WTC11 (cell line): ENCODE measurements around the gene SERTAD4. TPM values are rescaled to one million over a fixed set of nuclear protein-coding genes. Genes with fewer than 3 reads are reported as not detected.

Experiments used
- ATAC-seq: fragments of 200-7000 bp; cut with Tn5 transposase; 2 replicates; pipeline ENCODE4 v1.10.0; 2021; ENCODE audit warnings: mild to moderate bottlenecking, moderate library complexity
- CTCF ChIA-PET: fragments of 300-600 bp; sonication (Branson Sonifier 250); formaldehyde crosslinking; loops from one replicate; lab custom pipeline; 2021; ENCODE audit warnings: antibody characterized with exemption; lab: Charles Lee
- POLR2A ChIA-PET: fragments of 350-600 bp; sonication (Branson Sonifier 250); formaldehyde crosslinking; loops from one replicate; lab custom pipeline; 2021; ENCODE audit warnings: antibody characterized with exemption; lab: Charles Lee
- DNase-seq: peaks from one replicate; pipeline ENCODE4 v3.0.0; 2021; ENCODE audit warnings: low spot score
- H3K27ac Mint-ChIP-seq: 2 replicates; pipeline ENCODE4 v1.8.0; 2021; ENCODE audit warnings: mixed read lengths
- H3K27me3 Mint-ChIP-seq: 2 replicates; pipeline ENCODE4 v1.8.0; 2021; ENCODE audit warnings: low read depth, mild to moderate bottlenecking, moderate library complexity, mixed read lengths
- H3K36me3 Mint-ChIP-seq: 2 replicates; pipeline ENCODE4 v1.8.0; 2021; ENCODE audit warnings: mixed read lengths
- H3K4me1 Mint-ChIP-seq: 2 replicates; pipeline ENCODE4 v1.8.0; 2022; ENCODE audit warnings: mixed read lengths
- H3K4me3 Mint-ChIP-seq: 2 replicates; pipeline ENCODE4 v1.8.0; 2021; ENCODE audit warnings: mild to moderate bottlenecking, moderate library complexity, mixed read lengths
- H3K9me3 Mint-ChIP-seq: 2 replicates; pipeline ENCODE4 v1.8.0; 2021; ENCODE audit warnings: mixed read lengths
- ELF4 ChIP-seq: sonication (generic); formaldehyde crosslinking; IDR thresholded peaks from 2 replicates; pipeline ENCODE4 v1.8.1; 2022; ENCODE audit warnings: low read depth, mild to moderate bottlenecking, moderate library complexity, missing genetic modification reagents
- ESRRA ChIP-seq: sonication (generic); formaldehyde crosslinking; IDR thresholded peaks from 2 replicates; pipeline ENCODE4 v1.8.1; 2022; ENCODE audit warnings: mild to moderate bottlenecking, missing genetic modification reagents, borderline replicate concordance
- FOXK1 ChIP-seq: sonication (generic); formaldehyde crosslinking; IDR thresholded peaks from 2 replicates; pipeline ENCODE4 v1.8.0; 2022; ENCODE audit warnings: mild to moderate bottlenecking, moderate library complexity, missing genetic modification reagents
- GRHL2 ChIP-seq: fragments of 250-450 bp; sonication (Bioruptor Pico); IDR thresholded peaks from 2 replicates; pipeline ENCODE4 v1.8.0; 2022; ENCODE audit warnings: mild to moderate bottlenecking, moderate library complexity; ENCODE audit not compliant: insufficient replicate concordance, severe bottlenecking
- HMGA2 ChIP-seq: fragments of 250-450 bp; sonication (Bioruptor Pico); IDR thresholded peaks from 2 replicates; pipeline ENCODE4 v1.4.0; 2021; ENCODE audit warnings: mild to moderate bottlenecking, moderate library complexity
- NFE2L1 ChIP-seq: sonication (generic); formaldehyde crosslinking; IDR thresholded peaks from 2 replicates; pipeline ENCODE4 v1.8.1; 2023; ENCODE audit warnings: missing genetic modification reagents
- PRRX2 ChIP-seq: fragments of 250-450 bp; sonication (Bioruptor Pico); IDR thresholded peaks from 2 replicates; pipeline ENCODE4 v1.8.0; 2021; ENCODE audit warnings: mild to moderate bottlenecking
- SMAD3 ChIP-seq: sonication (generic); formaldehyde crosslinking; IDR thresholded peaks from 2 replicates; pipeline ENCODE4 v1.8.0; 2022; ENCODE audit warnings: missing genetic modification reagents, mild to moderate bottlenecking, borderline replicate concordance
- SP1 ChIP-seq: sonication (generic); formaldehyde crosslinking; conservative IDR thresholded peaks from 2 replicates; pipeline ENCODE4 v1.8.1; 2022; ENCODE audit warnings: missing genetic modification reagents
- ZNF121 ChIP-seq: sonication (generic); formaldehyde crosslinking; IDR thresholded peaks from 2 replicates; pipeline ENCODE4 v1.8.0; 2023; ENCODE audit warnings: missing genetic modification reagents
- ZNF138 ChIP-seq: sonication (generic); formaldehyde crosslinking; conservative IDR thresholded peaks from 2 replicates; pipeline ENCODE4 v1.8.1; 2022; ENCODE audit warnings: mild to moderate bottlenecking, moderate library complexity, missing genetic modification reagents
- ZNF281 ChIP-seq: sonication (generic); formaldehyde crosslinking; IDR thresholded peaks from 2 replicates; pipeline ENCODE4 v1.8.0; 2023; ENCODE audit warnings: mild to moderate bottlenecking, missing genetic modification reagents
- ZNF396 ChIP-seq: fragments of 250-450 bp; sonication (Bioruptor Pico); IDR thresholded peaks from 2 replicates; pipeline ENCODE4 v1.8.0; 2021; ENCODE audit warnings: mild to moderate bottlenecking, moderate library complexity, borderline replicate concordance
- ZNF532 ChIP-seq: fragments of 250-450 bp; sonication (Bioruptor Pico); IDR thresholded peaks from 2 replicates; pipeline ENCODE4 v1.9.0; 2021; ENCODE audit warnings: mild to moderate bottlenecking, borderline replicate concordance
- total RNA-seq: library from RNA; stranded (reverse); gene quantifications from 3 replicates; pipeline ENCODE4 v1.2.3, GENCODE V29; 2021

SERTAD4 gene
- total RNA-seq, 1 experiment from 2014 or later, result 4.6 TPM

- Mint-ChIP-seq H3K27ac (no peak overlapping the region), H3K4me1 (peaks cover 12% of the 10 kb centered on the region), H3K36me3 (no peaks in the 10 kb centered on the region), H3K27me3 (no peaks in the 10 kb centered on the region), H3K4me3 (no peak overlapping the region), H3K9me3 (no peaks in the 10 kb centered on the region)
- CTCF ChIA-PET, result interaction anchor here (1.0 kb wide), 1 partner anchor 38 kb away, joined by 4 read pairs; no protein-coding TSS in a partner anchor
- POLR2A ChIA-PET, result interaction anchor here (1.1 kb wide), 1 partner anchor 144 kb away, joined by 3 read pairs; no protein-coding TSS in a partner anchor
- ATAC-seq, result no peak
- no peak for DNase-seq
- no peak for TF ChIP-seq PRRX2 (CRISPR knock-in tag)
- 0 out of 2 replicates have a peak, but pooled peaks have one; percentile 19 for TF ChIP-seq ZNF121 (CRISPR knock-in tag)
These were observed 17.8 kb upstream of the SERTAD4 start for GRCh38 chr1:210214573-210215409.

GRCh38 chr1:210217482-210217881 lies 15.1 kb upstream of the SERTAD4 start:
- no peak for ATAC-seq

More at GRCh38 chr1:210217482-210217881, 15.1 kb upstream of the SERTAD4 start:
- Mint-ChIP-seq H3K36me3 (no peaks in the 10 kb centered on the region), H3K27ac (no peak overlapping the region), H3K4me1 (peaks cover 21% of the 10 kb centered on the region), H3K4me3 (no peak overlapping the region), H3K27me3 (no peaks in the 10 kb centered on the region), H3K9me3 (no peaks in the 10 kb centered on the region)
- DNase-seq, result no peak
- no peak for TF ChIP-seq ZNF138 (CRISPR knock-in tag)
- no peak for TF ChIP-seq ELF4 (CRISPR knock-in tag)
- no peak for TF ChIP-seq FOXK1 (CRISPR knock-in tag)
- no peak for TF ChIP-seq SMAD3 (CRISPR knock-in tag)
- TF ChIP-seq ESRRA, result no peak
- TF ChIP-seq ZNF532, result no peak
- TF ChIP-seq HMGA2 (CRISPR knock-in tag), result no peak
- TF ChIP-seq GRHL2 (CRISPR knock-in tag), result no peak
- TF ChIP-seq NFE2L1, result no peak
- TF ChIP-seq ZNF281, result no peak
- no peak for TF ChIP-seq SP1
- TF ChIP-seq ZNF396 (CRISPR knock-in tag), result no peak
- ChIA-PET POLR2A (interaction anchor here (0.6 kb wide), 1 partner anchor 277 kb away, joined by 3 read pairs; no protein-coding TSS in a partner anchor), CTCF (no interaction called here)
